HEK293 (cell line): ENCODE measurements around the gene DHRS7B.
"Not testable (repeated sequence)": the region's sequence is repeated elsewhere in the genome, so short reads cannot be mapped to it uniquely, and the experiment has no call there.

Experiments used
- CTCF ChIA-PET: fragments of 350-600 bp; formaldehyde crosslinking; extraction: SDS; loops from one replicate; lab custom pipeline; 2021; ENCODE audit warnings: antibody characterized with exemption; lab: Yijun Ruan, JAX
- POLR2A ChIA-PET: fragments of 300-600 bp; formaldehyde crosslinking; extraction: SDS; loops from one replicate; lab custom pipeline; 2020; ENCODE audit warnings: antibody characterized with exemption, inconsistent platforms; lab: Yijun Ruan, JAX
- H3K27ac ChIP-seq: fragments of 200-500 bp; sonication (Bioruptor generic); 2 replicates; pipeline ENCODE4 v1.5.1; 2014; ENCODE audit warnings: low read depth, low read length, control low read depth, inconsistent platforms; ENCODE audit errors: extremely low read depth
- H3K36me3 ChIP-seq, 2 experiments: fragments of 200-500 bp in 1 of 2; sonication (Bioruptor generic) in 1 of 2; 1 replicate in 1 of 2; 2 replicates in 1 of 2; pipeline ENCODE4 v1.5.1; 2014 to 2017; ENCODE audit warnings: inconsistent platforms in 2 of 2, low read length in 2 of 2; ENCODE audit not compliant: control insufficient read depth in 2 of 2, insufficient read depth in 1 of 2
- H3K4me1 ChIP-seq: fragments of 200-500 bp; sonication (Bioruptor generic); 2 replicates; pipeline ENCODE4 v1.5.1; 2014; ENCODE audit warnings: mild to moderate bottlenecking, low read length, inconsistent platforms; ENCODE audit not compliant: control insufficient read depth, insufficient read depth
- H3K4me3 ChIP-seq: 2 replicates; pipeline ENCODE4 v1.5.1; 2011; ENCODE audit warnings: low read depth, mild to moderate bottlenecking, control low read depth, low read length, moderate library complexity
- H3K9me3 ChIP-seq: fragments of 200-500 bp; sonication (Bioruptor generic); 2 replicates; pipeline ENCODE4 v1.5.1; 2014; ENCODE audit warnings: low read depth, low read length, inconsistent platforms; ENCODE audit not compliant: control insufficient read depth, insufficient read depth
- BCL11A ChIP-seq: fragments of 450-650 bp; formaldehyde crosslinking; IDR thresholded peaks from 2 replicates; pipeline ENCODE4 v1.5.1; 2016; ENCODE audit warnings: low read depth, missing biosample characterization, missing genetic modification characterization
- HOXD13 ChIP-seq: sonication (generic); formaldehyde crosslinking; IDR thresholded peaks from 2 replicates; pipeline ENCODE4 v1.8.0; 2022; ENCODE audit warnings: missing genetic modification reagents, borderline replicate concordance
- PRDM1 ChIP-seq: fragments of 450-650 bp; formaldehyde crosslinking; IDR thresholded peaks from 2 replicates; pipeline ENCODE4; 2016; ENCODE audit warnings: missing biosample characterization, missing genetic modification characterization
- ZNF148 ChIP-seq: fragments of 450-650 bp; formaldehyde crosslinking; IDR thresholded peaks from 2 replicates; pipeline ENCODE4 v1.5.0; 2017; ENCODE audit warnings: missing biosample characterization, missing genetic modification characterization, borderline replicate concordance
- ZNF223 ChIP-seq: fragments of 450-650 bp; formaldehyde crosslinking; IDR thresholded peaks from 2 replicates; pipeline ENCODE4 v1.5.1; 2016; ENCODE audit warnings: missing biosample characterization, missing genetic modification characterization
- ZNF24 ChIP-seq: fragments of 450-650 bp; formaldehyde crosslinking; IDR thresholded peaks from 2 replicates; pipeline ENCODE4 v1.5.1; 2016; ENCODE audit warnings: missing biosample characterization, missing genetic modification characterization
- ZNF335 ChIP-seq: fragments of 450-650 bp; formaldehyde crosslinking; conservative IDR thresholded peaks from 2 replicates; pipeline ENCODE4 v1.5.1; 2016; ENCODE audit warnings: missing biosample characterization, missing genetic modification characterization
- ZNF366 ChIP-seq: fragments of 450-650 bp; formaldehyde crosslinking; conservative IDR thresholded peaks from 2 replicates; pipeline ENCODE4 v1.5.1; 2016; ENCODE audit warnings: missing biosample characterization, missing genetic modification characterization
- ZNF423 ChIP-seq: fragments of 450-650 bp; formaldehyde crosslinking; IDR thresholded peaks from 2 replicates; pipeline ENCODE4 v1.5.1; 2016; ENCODE audit warnings: missing biosample characterization, missing genetic modification characterization
- ZNF513 ChIP-seq: fragments of 450-650 bp; IDR thresholded peaks from 2 replicates; pipeline ENCODE4 v1.5.1; 2018; ENCODE audit warnings: missing biosample characterization, missing genetic modification characterization
- ZSCAN23 ChIP-seq: fragments of 450-650 bp; formaldehyde crosslinking; IDR thresholded peaks from 2 replicates; pipeline ENCODE4 v1.5.1; 2016; ENCODE audit warnings: missing biosample characterization, missing genetic modification characterization
- TF ChIP-seq, protein P1 (sequence below): fragments of 450-650 bp; formaldehyde crosslinking; IDR thresholded peaks from 2 replicates; pipeline ENCODE4 v1.5.1; 2016; ENCODE audit warnings: missing biosample characterization, missing genetic modification characterization
- TF ChIP-seq, protein P2 (sequence below): fragments of 450-650 bp; formaldehyde crosslinking; IDR thresholded peaks from 2 replicates; pipeline ENCODE4 v1.5.1; 2016; ENCODE audit warnings: missing biosample characterization, missing genetic modification characterization

Gene DHRS7B

GRCh38 chr17:21106316-21106715, 20.4 kb upstream of the DHRS7B start:
- H3K27ac ChIP-seq = no peak overlapping the region
- no peak overlapping the region for H3K4me3 ChIP-seq
- no peaks in the 10 kb centered on the region for H3K4me1 ChIP-seq
- no peak for TF ChIP-seq ZNF223 (tag by site-specific recombination)
- no peak for TF ChIP-seq BCL11A (tag by site-specific recombination)
- no peak for TF ChIP-seq ZNF513 (tag by site-specific recombination)
- TF ChIP-seq PRDM1 (tag by site-specific recombination) = no peak
- no peak for TF ChIP-seq ZSCAN23
- no peaks in the 10 kb centered on the region for H3K36me3 ChIP-seq
- H3K9me3 ChIP-seq = no peaks in the 10 kb centered on the region
- ChIA-PET POLR2A (no interaction called here), CTCF (interaction anchor here (0.7 kb wide), 1 partner anchor 38 kb away, joined by 5 read pairs; no protein-coding TSS in a partner anchor)

DNA sequence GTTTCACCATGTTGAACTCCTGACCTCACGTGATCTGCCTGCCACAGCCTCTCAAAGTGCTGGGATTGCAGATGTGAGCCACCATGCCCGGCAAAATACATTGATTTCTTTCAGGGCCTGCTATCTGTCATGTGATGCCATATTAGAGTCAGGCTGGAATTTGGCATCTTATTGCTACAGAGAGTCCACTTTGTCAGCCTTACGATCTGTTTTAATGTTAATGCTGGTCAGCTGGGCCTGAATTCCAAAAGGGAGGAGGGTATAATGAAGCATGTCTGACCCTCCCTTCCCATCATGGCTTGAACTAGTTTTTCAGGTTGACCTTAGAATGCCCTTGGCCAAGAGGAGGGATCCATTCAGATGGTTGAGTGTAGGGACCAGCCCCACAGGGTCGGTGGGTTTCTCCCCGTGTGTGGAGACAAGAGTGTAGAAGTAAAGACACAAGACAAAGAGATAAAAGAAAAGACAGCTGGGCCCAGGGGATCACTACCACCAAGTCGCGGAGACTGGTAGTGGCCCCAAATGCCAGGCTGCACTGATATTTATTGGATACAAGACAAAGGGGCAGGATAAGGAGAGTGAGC, 19.6 kb upstream of the DHRS7B start:
- H3K9me3 ChIP-seq, POLR2A ChIA-PET, H3K36me3 ChIP-seq, H3K4me3 ChIP-seq, H3K4me1 ChIP-seq, CTCF ChIA-PET, H3K27ac ChIP-seq: not testable (repeated sequence)

DNA sequence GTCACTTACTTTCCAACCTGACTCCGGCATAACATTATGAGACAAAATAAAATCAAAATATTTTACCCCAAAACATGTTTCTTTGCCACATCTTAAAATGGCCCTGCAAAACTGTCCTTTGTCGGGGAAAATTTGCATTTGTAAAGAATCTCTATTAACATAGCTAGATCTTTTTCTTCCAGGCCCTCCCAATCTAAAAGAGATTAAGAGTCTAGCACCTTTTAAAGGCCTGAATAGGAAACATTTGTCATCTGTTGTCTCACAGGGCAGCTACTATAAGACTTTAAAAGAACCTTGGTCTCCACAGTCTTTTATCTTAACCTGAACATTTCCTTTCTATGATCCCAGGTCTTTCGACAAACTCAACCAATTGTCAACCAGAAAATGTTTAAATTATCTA, 18.1 kb upstream of the DHRS7B start:
- CTCF ChIA-PET = interaction anchor here (1.6 to 2.9 kb wide), 2 partner anchors 9 to 11 kb away, joined by 8 to 34 read pairs; no protein-coding TSS in a partner anchor
- TF ChIP-seq HOXD13 = no peak
- TF ChIP-seq, all 188 proteins: peak for 0
- H3K27ac ChIP-seq = no peak overlapping the region

GRCh38 chr17:21113049-21113690, 13.6 kb upstream of the DHRS7B start:
- POLR2A ChIA-PET = no interaction called here
- TF ChIP-seq, protein P1, sequence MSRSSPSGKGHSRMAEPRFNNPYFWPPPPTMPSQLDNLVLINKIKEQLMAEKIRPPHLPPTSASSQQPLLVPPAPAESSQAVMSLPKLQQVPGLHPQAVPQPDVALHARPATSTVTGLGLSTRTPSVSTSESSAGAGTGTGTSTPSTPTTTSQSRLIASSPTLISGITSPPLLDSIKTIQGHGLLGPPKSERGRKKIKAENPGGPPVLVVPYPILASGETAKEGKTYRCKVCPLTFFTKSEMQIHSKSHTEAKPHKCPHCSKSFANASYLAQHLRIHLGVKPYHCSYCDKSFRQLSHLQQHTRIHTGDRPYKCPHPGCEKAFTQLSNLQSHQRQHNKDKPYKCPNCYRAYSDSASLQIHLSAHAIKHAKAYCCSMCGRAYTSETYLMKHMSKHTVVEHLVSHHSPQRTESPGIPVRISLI (tag by site-specific recombination) = peak; percentile 63; the same call in 1 of the 2 replicates
- TF ChIP-seq ZNF335 (tag by site-specific recombination) (peak; percentile 30), ZNF24 (tag by site-specific recombination) (no peak)
- H3K9me3 ChIP-seq = no peaks in the 10 kb centered on the region
- no peak overlapping the region for H3K27ac ChIP-seq
- no peak overlapping the region for H3K4me3 ChIP-seq
- no peaks in the 10 kb centered on the region for H3K4me1 ChIP-seq
- CTCF ChIA-PET = interaction anchor here (1.1 kb wide), 1 partner anchor 13 kb away, joined by 5 read pairs; no protein-coding TSS in a partner anchor
- H3K36me3 ChIP-seq = no peaks in the 10 kb centered on the region

More for the DNA sequence above, 18.1 kb upstream of the DHRS7B start:
- POLR2A ChIA-PET = no interaction called here
- Histone ChIP-seq H3K9me3 (no peaks in the 10 kb centered on the region), H3K36me3 (no peaks in the 10 kb centered on the region), H3K4me1 (no peaks in the 10 kb centered on the region), H3K4me3 (no peak overlapping the region)

DNA sequence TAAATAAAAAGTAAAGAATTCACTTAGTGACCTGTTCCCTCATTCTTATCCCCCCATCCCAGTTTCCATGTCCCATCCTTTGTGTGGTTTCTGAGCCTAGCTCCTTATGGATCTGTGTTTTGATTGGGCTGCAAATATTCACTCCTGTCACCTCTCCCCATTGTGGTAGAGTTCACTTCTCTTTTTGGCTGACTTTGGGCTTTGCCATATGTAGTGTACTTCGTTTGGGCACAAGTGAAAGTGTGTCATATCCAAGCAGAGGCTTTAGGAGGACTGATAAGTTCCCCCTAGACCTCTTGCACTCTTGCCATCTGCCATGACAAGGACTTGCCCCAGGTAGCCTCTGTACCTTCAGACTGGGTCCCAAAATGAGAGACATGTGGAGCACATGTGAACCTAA, 13.0 kb upstream of the DHRS7B start:
- Histone ChIP-seq H3K27ac (no peak overlapping the region), H3K9me3 (no peaks in the 10 kb centered on the region), H3K36me3 (no peaks in the 10 kb centered on the region), H3K4me1 (no peaks in the 10 kb centered on the region), H3K4me3 (no peak overlapping the region)
- POLR2A ChIA-PET = no interaction called here
- CTCF ChIA-PET = no interaction called here
- TF ChIP-seq ZNF366 (tag by site-specific recombination) (0 out of 2 replicates have a peak, but pooled peaks have one; percentile 12), ZNF423 (no peak), ZNF148 (no peak)
- TF ChIP-seq, protein P2, sequence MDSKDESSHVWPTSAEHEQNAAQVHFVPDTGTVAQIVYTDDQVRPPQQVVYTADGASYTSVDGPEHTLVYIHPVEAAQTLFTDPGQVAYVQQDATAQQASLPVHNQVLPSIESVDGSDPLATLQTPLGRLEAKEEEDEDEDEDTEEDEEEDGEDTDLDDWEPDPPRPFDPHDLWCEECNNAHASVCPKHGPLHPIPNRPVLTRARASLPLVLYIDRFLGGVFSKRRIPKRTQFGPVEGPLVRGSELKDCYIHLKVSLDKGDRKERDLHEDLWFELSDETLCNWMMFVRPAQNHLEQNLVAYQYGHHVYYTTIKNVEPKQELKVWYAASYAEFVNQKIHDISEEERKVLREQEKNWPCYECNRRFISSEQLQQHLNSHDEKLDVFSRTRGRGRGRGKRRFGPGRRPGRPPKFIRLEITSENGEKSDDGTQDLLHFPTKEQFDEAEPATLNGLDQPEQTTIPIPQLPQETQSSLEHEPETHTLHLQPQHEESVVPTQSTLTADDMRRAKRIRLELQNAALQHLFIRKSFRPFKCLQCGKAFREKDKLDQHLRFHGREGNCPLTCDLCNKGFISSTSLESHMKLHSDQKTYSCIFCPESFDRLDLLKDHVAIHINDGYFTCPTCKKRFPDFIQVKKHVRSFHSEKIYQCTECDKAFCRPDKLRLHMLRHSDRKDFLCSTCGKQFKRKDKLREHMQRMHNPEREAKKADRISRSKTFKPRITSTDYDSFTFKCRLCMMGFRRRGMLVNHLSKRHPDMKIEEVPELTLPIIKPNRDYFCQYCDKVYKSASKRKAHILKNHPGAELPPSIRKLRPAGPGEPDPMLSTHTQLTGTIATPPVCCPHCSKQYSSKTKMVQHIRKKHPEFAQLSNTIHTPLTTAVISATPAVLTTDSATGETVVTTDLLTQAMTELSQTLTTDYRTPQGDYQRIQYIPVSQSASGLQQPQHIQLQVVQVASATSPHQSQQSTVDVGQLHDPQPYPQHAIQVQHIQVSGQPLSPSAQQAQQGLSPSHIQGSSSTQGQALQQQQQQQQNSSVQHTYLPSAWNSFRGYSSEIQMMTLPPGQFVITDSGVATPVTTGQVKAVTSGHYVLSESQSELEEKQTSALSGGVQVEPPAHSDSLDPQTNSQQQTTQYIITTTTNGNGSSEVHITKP (tag by site-specific recombination) = no peak
